Fibroblast of lung (primary cell): ENCODE results near the gene UBR3.

Source experiments
- CTCF ChIP-seq, 2 donors: IDR thresholded peaks in 1 of 2; conservative IDR thresholded peaks in 1 of 2; 1 replicate in 1 of 2; 2 replicates in 1 of 2; pipeline ENCODE4 v1.5.1; 2011 to 2012; ENCODE audit warnings: low read length in 2 of 2, control low read depth in 1 of 2, inconsistent platforms in 1 of 2, low read depth in 1 of 2, mild to moderate bottlenecking in 1 of 2
- EZH2 ChIP-seq: IDR thresholded peaks from 2 replicates; pipeline ENCODE4 v1.5.1; 2012; ENCODE audit warnings: low read length, control low read depth, mild to moderate bottlenecking; ENCODE audit errors: missing control alignments

GRCh38 chr2:169853041-169853668, 25.9 kb downstream of the UBR3 start:
- no peak for TF ChIP-seq EZH2
- TF ChIP-seq CTCF (conservative IDR thresholded peaks at IDR 0.05 in 1 of 2, IDR thresholded peaks at IDR 0.05 in 1 of 2; ENCODE audit: low read depth in 1 of 2, low read length in 2 of 2), result no peak
